Endothelial cell (in vitro differentiated cells): ENCODE results near the gene DAPK1. TPM values are rescaled to one million over a fixed set of nuclear protein-coding genes. Genes with fewer than 3 reads are reported as not detected.

Experiments
- DNase-seq: peaks from one replicate; pipeline ENCODE4 v3.0.0; 2021; ENCODE audit warnings: low spot score
- H3K27ac Mint-ChIP-seq: one replicate; pipeline ENCODE4 v1.8.0; 2021; ENCODE audit warnings: mixed read lengths, inconsistent platforms; ENCODE audit not compliant: unreplicated experiment
- H3K27me3 Mint-ChIP-seq: one replicate; pipeline ENCODE4 v1.8.0; 2021; ENCODE audit warnings: mild to moderate bottlenecking, moderate library complexity, mixed read lengths, inconsistent platforms; ENCODE audit not compliant: unreplicated experiment
- H3K36me3 Mint-ChIP-seq: one replicate; pipeline ENCODE4 v1.8.0; 2021; ENCODE audit warnings: mild to moderate bottlenecking, low read depth, mixed read lengths, inconsistent platforms; ENCODE audit not compliant: unreplicated experiment
- H3K4me1 Mint-ChIP-seq: one replicate; pipeline ENCODE4 v1.8.0; 2021; ENCODE audit warnings: mild to moderate bottlenecking, mixed read lengths, inconsistent platforms; ENCODE audit not compliant: unreplicated experiment
- H3K4me3 Mint-ChIP-seq: one replicate; pipeline ENCODE4 v1.8.0; 2021; ENCODE audit warnings: mild to moderate bottlenecking, mixed read lengths, inconsistent platforms; ENCODE audit not compliant: unreplicated experiment
- H3K9me3 Mint-ChIP-seq: one replicate; pipeline ENCODE4 v1.8.0; 2021; ENCODE audit warnings: mixed read lengths, inconsistent platforms; ENCODE audit not compliant: unreplicated experiment
- CTCF ChIP-seq: fragments of 200-600 bp; sonication (generic); IDR thresholded peaks from one replicate; pipeline ENCODE4 v1.5.0; 2021; ENCODE audit warnings: antibody characterized with exemption; ENCODE audit not compliant: unreplicated experiment
- total RNA-seq: library from RNA; stranded (reverse); fragmentation: NEBNext Ultra II Directional; extraction: Animal tissue kit (Norgen Biotek cat#: 25700); gene quantifications from one replicate; pipeline ENCODE4 v1.2.1, GENCODE V29; 2021; ENCODE audit not compliant: unreplicated experiment

The DAPK1 gene
- total RNA-seq, 1 donor from 2014 or later: 36.8 TPM

GRCh38 chr9:87681271-87682061 lies 183.8 kb downstream of the DAPK1 start:
- H3K9me3 Mint-ChIP-seq: no peaks in the 10 kb centered on the region
- peaks cover 10% of the 10 kb centered on the region for H3K27me3 Mint-ChIP-seq
- H3K27ac Mint-ChIP-seq: no peak overlapping the region
- H3K4me3 Mint-ChIP-seq: no peak overlapping the region
- DNase-seq: no peak
- peaks cover 16% of the 10 kb centered on the region for H3K4me1 Mint-ChIP-seq
- TF ChIP-seq CTCF: no peak
- H3K36me3 Mint-ChIP-seq: no peaks in the 10 kb centered on the region

- no peak for DNase-seq
- H3K36me3 Mint-ChIP-seq: no peaks in the 10 kb centered on the region
- TF ChIP-seq CTCF: no peak
- H3K27ac Mint-ChIP-seq: no peak overlapping the region
- peaks cover 9% of the 10 kb centered on the region for H3K27me3 Mint-ChIP-seq
- H3K9me3 Mint-ChIP-seq: no peaks in the 10 kb centered on the region
- H3K4me3 Mint-ChIP-seq: no peak overlapping the region
- peaks cover 11% of the 10 kb centered on the region for H3K4me1 Mint-ChIP-seq
Measured at GRCh38 chr9:87682085-87682484, 184.4 kb downstream of the DAPK1 start.

GRCh38 chr9:87682618-87683017 lies 185.0 kb downstream of the DAPK1 start:
- H3K4me3 Mint-ChIP-seq: no peak overlapping the region
- peaks cover 10% of the 10 kb centered on the region for H3K27me3 Mint-ChIP-seq
- H3K36me3 Mint-ChIP-seq: no peaks in the 10 kb centered on the region
- no peaks in the 10 kb centered on the region for H3K9me3 Mint-ChIP-seq
- no peak overlapping the region for H3K27ac Mint-ChIP-seq
- peaks cover 11% of the 10 kb centered on the region for H3K4me1 Mint-ChIP-seq
- no peak for TF ChIP-seq CTCF
- no peak for DNase-seq

GRCh38 chr9:87683751-87684626 lies 186.3 kb downstream of the DAPK1 start:
- H3K27ac Mint-ChIP-seq: no peak overlapping the region
- H3K9me3 Mint-ChIP-seq: no peaks in the 10 kb centered on the region
- H3K4me1 Mint-ChIP-seq: peaks cover 11% of the 10 kb centered on the region
- peaks cover 8% of the 10 kb centered on the region for H3K27me3 Mint-ChIP-seq
- no peaks in the 10 kb centered on the region for H3K36me3 Mint-ChIP-seq
- no peak overlapping the region for H3K4me3 Mint-ChIP-seq
- TF ChIP-seq CTCF: no peak
- DNase-seq: no peak
